HG02973 (cell line): ENCODE data around the gene TNFRSF13B.
"Not testable (repeated sequence)": the region's sequence is repeated elsewhere in the genome, so short reads cannot be mapped to it uniquely, and the experiment has no call there.

Experiments used
- ATAC-seq: cut with Tn5 transposase; IDR thresholded peaks from one replicate; pipeline ENCODE4 v1.9.1; 2021; ENCODE audit warnings: moderate library complexity; ENCODE audit not compliant: unreplicated experiment

The TNFRSF13B gene

DNA sequence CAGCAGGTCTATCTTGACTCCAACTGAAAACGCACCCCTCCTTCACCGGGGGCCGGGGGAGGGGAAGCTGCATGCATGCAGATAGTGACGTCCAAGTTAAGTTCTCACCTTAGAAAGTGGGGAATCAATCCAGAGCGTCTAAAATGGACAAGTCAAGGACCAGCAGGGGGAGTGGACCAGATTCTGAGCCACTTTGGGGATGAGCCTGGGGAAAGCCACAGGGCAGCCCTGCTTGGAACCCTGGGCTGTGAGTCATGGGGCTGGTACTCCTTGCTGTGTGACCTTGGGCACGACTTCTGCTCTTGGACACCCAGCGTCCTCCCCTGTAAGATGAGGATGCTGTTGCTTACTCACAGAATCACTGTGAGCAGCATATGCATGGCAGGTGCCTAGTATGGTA lies 9.1 kb downstream of the TNFRSF13B start:
- ATAC-seq, result no peak

DNA sequence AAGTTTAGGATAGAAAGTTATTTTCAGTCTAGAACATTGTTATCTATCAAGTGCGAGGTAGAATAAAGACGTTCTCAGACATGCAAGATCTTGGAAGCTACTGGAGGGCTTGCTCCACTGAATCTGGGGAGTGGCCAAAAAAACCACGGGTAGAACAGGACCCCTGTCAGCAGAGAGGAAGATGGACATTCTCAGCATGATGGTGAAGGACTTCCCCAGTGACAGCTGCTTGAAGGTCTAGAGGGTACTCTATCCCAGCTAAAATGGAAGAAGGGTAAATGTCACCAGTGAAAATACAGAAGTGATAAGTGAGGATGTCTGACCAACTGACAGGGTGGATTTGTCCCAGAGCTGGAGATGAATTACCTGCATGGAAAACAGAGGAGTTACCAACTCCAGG lies 10.1 kb downstream of the TNFRSF13B start:
- ATAC-seq, result no peak

DNA sequence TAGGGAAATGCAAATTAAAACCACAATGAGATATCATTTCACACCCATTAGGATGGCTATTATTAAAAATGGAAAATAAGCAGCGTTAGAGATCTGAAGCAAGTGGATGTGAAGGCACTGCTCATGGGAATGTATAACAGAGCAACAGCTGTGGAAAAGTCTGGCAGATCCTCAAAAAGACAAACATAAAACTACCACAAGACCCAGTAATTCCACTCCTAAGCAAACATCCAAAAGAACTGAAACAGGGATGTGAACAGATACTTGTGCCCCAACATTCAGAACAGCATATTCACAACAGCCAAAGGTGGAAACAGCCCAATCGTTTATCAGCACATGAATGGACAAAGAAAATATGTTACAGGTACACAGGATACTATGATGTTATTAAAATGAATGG lies 10.9 kb downstream of the TNFRSF13B start:
- not testable (repeated sequence) for ATAC-seq

- ATAC-seq, result not testable (repeated sequence)
Measured at GRCh38 chr17:16955011-16955410, 16.9 kb downstream of the TNFRSF13B start.

GRCh38 chr17:16954521-16954920 lies 17.4 kb downstream of the TNFRSF13B start:
- no peak for ATAC-seq

DNA sequence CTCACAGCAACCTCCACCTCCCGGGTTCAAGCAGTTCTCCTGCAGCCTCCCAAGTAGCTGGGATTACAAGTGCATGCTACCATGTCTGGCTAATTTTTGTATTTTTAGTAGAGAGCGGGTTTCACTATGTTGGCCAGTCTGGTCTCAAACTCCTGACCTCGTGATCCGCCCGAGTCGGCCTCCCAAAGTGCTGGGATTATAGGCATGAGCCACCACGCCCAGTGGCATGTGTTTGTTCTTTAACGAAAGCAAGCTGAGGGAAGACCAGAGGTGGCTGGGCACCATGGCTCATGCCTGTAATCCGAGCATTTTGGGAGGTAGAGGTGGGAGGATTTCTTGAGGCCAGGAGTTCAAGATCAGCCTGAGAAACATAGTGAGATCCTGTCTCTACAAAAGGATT lies 18.1 kb downstream of the TNFRSF13B start:
- no peak for ATAC-seq

DNA sequence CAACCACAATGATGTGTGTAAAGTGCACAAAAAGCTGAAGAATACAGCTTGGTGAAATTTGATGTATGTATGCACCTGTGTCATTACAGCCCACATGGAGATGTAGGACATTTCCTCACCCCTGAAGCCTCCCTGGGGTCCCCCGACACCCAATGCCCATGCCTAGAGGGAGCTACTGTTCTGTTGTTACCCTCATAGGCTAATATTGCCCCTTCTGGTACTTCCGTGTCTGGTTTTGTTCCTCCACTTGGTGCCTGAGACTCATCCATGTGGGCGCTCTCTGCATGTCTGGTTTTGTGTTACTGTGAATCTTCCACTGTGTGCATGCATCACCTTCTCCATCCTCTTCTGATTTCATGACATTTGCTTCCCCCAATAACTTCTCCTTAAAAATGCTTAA lies 18.6 kb downstream of the TNFRSF13B start:
- ATAC-seq, result no peak

DNA sequence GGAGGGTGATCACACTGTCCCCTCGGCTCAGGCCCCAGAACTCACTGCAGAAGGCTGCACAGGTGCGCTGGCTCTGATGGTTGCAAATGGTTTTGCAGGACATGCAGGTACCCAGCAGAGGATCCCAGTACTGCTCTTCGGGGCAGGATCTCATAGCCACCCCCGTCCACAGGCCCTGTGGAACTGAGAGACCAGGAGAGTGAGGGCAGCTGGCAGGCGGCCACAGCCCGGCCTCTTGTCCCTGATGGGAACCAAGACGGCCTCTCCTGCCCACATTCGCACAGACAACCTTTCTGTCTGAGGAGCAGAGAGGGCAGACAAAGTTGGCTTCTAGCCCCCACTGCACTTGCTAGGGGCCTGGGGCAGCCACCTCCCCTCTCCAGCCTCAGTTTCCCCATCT lies 19.5 kb downstream of the TNFRSF13B start:
- no peak for ATAC-seq

DNA sequence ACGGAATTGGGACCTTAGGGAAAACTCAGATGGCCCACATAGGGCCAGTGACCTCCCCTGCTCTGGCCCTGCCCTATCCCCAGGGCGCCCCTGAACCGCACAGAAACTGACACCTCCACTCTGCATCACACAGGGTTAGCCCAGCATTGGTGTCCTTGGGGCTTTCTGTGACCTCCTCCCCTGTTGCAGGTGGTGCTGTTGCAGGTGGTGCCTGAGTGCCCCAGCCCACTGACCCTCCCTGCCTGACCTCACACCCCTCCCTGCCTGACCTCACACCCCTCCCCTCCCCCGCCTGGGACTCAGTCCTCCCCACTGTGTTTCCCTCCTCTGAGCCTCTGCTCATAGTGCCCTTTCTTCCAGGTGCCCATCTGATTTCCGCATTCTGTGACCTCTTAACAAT lies 21.4 kb downstream of the TNFRSF13B start:
- no peak for ATAC-seq

- no peak for ATAC-seq
Measured at GRCh38 chr17:16948587-16949376, 23.1 kb downstream of the TNFRSF13B start.

GRCh38 chr17:16947470-16947869 lies 24.4 kb downstream of the TNFRSF13B start:
- ATAC-seq, result no peak

- ATAC-seq, result no peak
Measured at GRCh38 chr17:16945663-16946218, 26.2 kb downstream of the TNFRSF13B start.

- no peak for ATAC-seq
Measured at GRCh38 chr17:16945136-16945482, 26.8 kb downstream of the TNFRSF13B start.

- no peak for ATAC-seq
Measured at GRCh38 chr17:16944334-16945135, 27.4 kb downstream of the TNFRSF13B start.

DNA sequence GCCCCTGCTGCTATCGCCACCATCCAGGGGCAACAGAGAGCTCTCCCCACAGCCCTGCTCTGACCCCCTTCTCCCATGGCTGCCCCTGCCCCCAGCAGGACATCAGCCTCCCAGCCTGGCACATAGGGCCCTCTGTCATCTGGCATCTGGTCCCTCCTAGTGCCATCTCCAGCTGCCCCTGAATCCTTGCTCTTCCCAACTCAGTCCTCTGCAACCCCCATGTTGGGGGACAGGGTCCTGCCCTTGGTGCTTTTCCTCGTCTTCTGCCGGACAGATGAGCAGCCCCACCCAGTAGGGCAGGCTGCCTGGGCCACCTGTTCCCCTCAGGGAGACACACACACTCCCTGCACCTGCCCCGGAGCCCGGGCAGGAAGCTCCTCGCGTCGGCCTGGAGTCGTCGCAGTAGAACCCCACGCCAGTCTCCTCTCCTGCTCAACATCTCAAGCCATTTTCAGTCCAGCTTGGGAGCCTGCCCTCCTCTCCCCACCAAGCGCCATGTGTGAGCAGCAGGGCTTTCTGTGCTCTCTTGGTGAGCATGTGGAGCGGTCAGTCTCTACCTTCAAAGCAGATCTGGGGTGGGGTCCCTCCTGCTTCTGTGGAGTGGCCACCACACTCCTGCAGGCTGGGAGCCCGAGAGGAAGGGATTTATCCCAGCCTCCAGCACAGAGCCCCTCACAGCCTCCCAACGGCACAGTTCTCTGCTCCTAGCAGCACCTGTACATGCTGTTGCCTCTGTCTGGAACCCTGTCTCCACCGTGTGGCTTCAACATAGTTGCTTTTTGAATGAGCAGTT lies 28.2 kb downstream of the TNFRSF13B start:
- no peak for ATAC-seq

DNA sequence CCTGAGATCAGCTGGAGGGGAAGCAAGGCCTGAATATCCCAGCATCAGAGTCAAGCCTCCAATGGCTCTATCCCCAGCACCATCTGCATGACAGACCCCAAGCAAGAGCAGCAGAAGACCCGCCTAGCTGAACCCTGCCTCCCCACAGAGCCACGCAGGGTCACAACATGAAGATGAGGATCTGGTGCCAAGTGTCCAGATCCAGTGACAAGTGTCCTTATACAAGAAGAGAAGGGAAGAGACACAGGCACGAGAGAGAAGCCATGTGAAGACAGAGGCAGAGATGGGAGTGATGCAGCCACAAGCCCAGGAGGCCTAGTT lies 28.9 kb downstream of the TNFRSF13B start:
- no peak for ATAC-seq

GRCh38 chr17:16942141-16943031 lies 29.5 kb downstream of the TNFRSF13B start:
- ATAC-seq, result no peak

DNA sequence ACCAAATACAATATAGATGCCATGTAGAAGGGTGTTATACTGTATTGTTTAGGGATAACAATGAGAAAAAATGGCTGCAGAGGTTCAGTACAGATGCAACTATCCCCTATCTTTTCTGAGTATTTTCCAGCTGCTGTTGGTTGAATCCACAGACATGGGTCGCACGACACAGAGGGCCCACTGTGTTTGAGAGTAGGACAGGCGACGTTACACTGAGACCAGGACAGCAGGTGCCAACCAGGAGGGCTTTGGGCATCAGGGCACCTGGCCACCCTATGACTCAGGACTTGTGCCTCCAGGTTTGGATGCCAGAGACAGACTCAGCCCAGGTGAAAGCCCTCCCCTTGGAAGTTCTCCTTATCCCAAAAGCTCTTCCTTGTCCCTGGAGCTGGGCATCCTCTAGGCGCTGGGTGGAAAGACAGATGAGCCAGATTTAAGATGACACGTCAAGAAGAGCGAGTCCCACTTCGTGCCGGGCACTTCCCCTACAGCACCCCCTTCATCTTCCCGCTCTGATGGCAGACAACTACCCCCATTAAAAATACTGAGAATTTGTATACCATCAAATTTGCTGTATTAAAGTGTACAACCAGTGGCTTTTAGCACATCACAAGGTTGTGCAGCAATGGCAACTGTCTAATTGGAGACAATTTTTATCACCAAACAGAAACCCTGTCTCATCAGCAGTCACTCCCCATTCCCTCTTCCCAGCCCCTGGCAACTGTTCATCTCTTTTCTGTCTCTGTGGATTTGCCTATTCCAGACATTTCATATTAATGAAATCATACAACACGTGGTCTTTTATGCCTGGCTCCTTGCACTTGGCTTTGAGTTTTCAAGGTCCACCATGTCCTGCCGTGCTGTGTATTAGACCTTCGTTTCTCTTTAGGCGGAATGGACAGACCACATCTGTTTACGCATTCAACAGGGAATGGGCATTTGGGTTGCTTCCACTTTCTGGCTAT lies 30.6 kb downstream of the TNFRSF13B start:
- no peak for ATAC-seq
